HG02763 (cell line): Measurements from ENCODE around the gene SDF2L1.
A peak's percentile ranks its signal among the peaks of the same experiment; 100 is the strongest.

Experiments
- ATAC-seq: cut with Tn5 transposase; IDR thresholded peaks from one replicate; pipeline ENCODE4 v1.9.1; 2021; ENCODE audit warnings: mild to moderate bottlenecking, moderate library complexity; ENCODE audit not compliant: unreplicated experiment

The SDF2L1 gene

GRCh38 chr22:21621025-21621424 lies 21.1 kb upstream of the SDF2L1 start:
- ATAC-seq: no peak

- ATAC-seq: no peak
These were observed 19.8 kb upstream of the SDF2L1 start for GRCh38 chr22:21622011-21622918.

GRCh38 chr22:21622919-21623647 lies 19.0 kb upstream of the SDF2L1 start:
- no peak for ATAC-seq

GRCh38 chr22:21623648-21623970 lies 18.5 kb upstream of the SDF2L1 start:
- no peak for ATAC-seq

- ATAC-seq: no peak
These were observed 17.8 kb upstream of the SDF2L1 start for GRCh38 chr22:21624120-21624879.

GRCh38 chr22:21624880-21625791 lies 17.0 kb upstream of the SDF2L1 start:
- no peak for ATAC-seq

GRCh38 chr22:21626073-21626734 lies 15.9 kb upstream of the SDF2L1 start:
- ATAC-seq: no peak

- no peak for ATAC-seq
These were observed 15.2 kb upstream of the SDF2L1 start for GRCh38 chr22:21626735-21627469.

GRCh38 chr22:21628386-21629254 lies 13.5 kb upstream of the SDF2L1 start:
- no peak for ATAC-seq

- peak; percentile 79 for ATAC-seq
These were observed 12.6 kb upstream of the SDF2L1 start, which contains the start of gene YDJC for GRCh38 chr22:21629255-21630149. Gene YDJC (minus strand): TSS chr22:21630022. CDS start chr22:21630014, 8 bp downstream.

GRCh38 chr22:21631025-21631424 lies 11.1 kb upstream of the SDF2L1 start:
- no peak for ATAC-seq

GRCh38 chr22:21632237-21632895 lies 9.7 kb upstream of the SDF2L1 start, which contains the start of gene CCDC116:
Gene CCDC116 (plus strand): TSS chr22:21632760. CDS start chr22:21633182, 422 bp downstream.
- ATAC-seq: no peak

GRCh38 chr22:21632931-21633330 lies 9.2 kb upstream of the SDF2L1 start:
- ATAC-seq: no peak

GRCh38 chr22:21633481-21633880 lies 8.6 kb upstream of the SDF2L1 start:
- no peak for ATAC-seq

- no peak for ATAC-seq
These were observed 8.0 kb upstream of the SDF2L1 start for GRCh38 chr22:21634081-21634480.

- no peak for ATAC-seq
These were observed 7.3 kb upstream of the SDF2L1 start for GRCh38 chr22:21634844-21635243.
